Endothelial cell of umbilical vein (primary cell): Measurements from ENCODE around the gene ATAD5. TPM values are rescaled to one million over a fixed set of nuclear protein-coding genes. Genes with fewer than 3 reads are reported as not detected.

Experiments used
- BruUV-seq: library from RNA; stranded (reverse); fragments of 400-500 nt; replicated peaks from 2 replicates; lab custom pipeline; 2021; lab: Mats Ljungman, UMichigan
- CTCF ChIA-PET: fragments of 300-600, 350-600 bp; sonication (Branson Sonifier 250); formaldehyde crosslinking; loops from one replicate; lab custom pipeline; 2021; ENCODE audit warnings: antibody characterized with exemption, inconsistent platforms; lab: Charles Lee
- POLR2A ChIA-PET: fragments of 300-600, 350-600 bp; sonication (Branson Sonifier 250); formaldehyde crosslinking; loops from one replicate; lab custom pipeline; 2021; ENCODE audit warnings: antibody characterized with exemption, inconsistent platforms; lab: Charles Lee
- DNase-seq: peaks from one replicate; pipeline ENCODE4 v3.0.0-alpha.2; 2011; ENCODE audit warnings: low read depth, low spot score
- FAIRE-seq: peaks from 2 replicates; lab custom pipeline; 2011; peaks lifted over from hg19 to GRCh38; lab: Jason Lieb, UNC
- H2AFZ ChIP-seq: 2 replicates; pipeline ENCODE4 v1.6.0; 2012; ENCODE audit warnings: low read depth, low read length, control low read depth, inconsistent platforms
- H3K27ac ChIP-seq: 2 replicates; pipeline ENCODE4 v1.5.1; 2011; ENCODE audit warnings: low read depth, mild to moderate bottlenecking, control low read depth, low read length, moderate library complexity; ENCODE audit not compliant: insufficient read depth
- H3K27me3 ChIP-seq, 2 experiments: 2 replicates each; pipeline versions ENCODE4 v1.6.0 to v1.6.1; 2011; ENCODE audit warnings: low read length in 2 of 2, mixed read lengths in 1 of 2; ENCODE audit not compliant: control insufficient read depth in 2 of 2, insufficient read depth in 2 of 2
- H3K36me3 ChIP-seq, 2 experiments: 2 replicates in 1 of 2; 3 replicates in 1 of 2; pipeline ENCODE4 v1.5.1; 2011; ENCODE audit warnings: low read length in 2 of 2, mild to moderate bottlenecking in 1 of 2, moderate library complexity in 1 of 2; ENCODE audit not compliant: control insufficient read depth in 2 of 2, insufficient read depth in 2 of 2; ENCODE audit errors: extremely low read depth in 1 of 2
- H3K4me1 ChIP-seq: 3 replicates; pipeline ENCODE4 v1.5.1; 2011; ENCODE audit warnings: mild to moderate bottlenecking, low read length; ENCODE audit not compliant: control insufficient read depth, insufficient read depth; ENCODE audit errors: extremely low read depth
- H3K4me2 ChIP-seq: 2 replicates; pipeline ENCODE4 v1.6.1; 2011; ENCODE audit warnings: low read length, control low read depth, mixed read lengths; ENCODE audit not compliant: insufficient read depth
- H3K4me3 ChIP-seq, 3 experiments: fragments of 200-600 bp in 1 of 3; sonication (generic), shearing (Covaris generic) in 1 of 3; replicated peaks in 1 of 3; 2 replicates each; pipeline ENCODE4 v1.5.1; 2011 to 2016; ENCODE audit warnings: control low read depth in 3 of 3, low read length in 3 of 3, mild to moderate bottlenecking in 2 of 3, inconsistent platforms in 1 of 3, low read depth in 1 of 3, moderate library complexity in 1 of 3; ENCODE audit not compliant: insufficient read depth in 1 of 3
- H3K79me2 ChIP-seq: 2 replicates; pipeline ENCODE4 v1.6.0; 2012; ENCODE audit warnings: low read length, inconsistent platforms; ENCODE audit not compliant: control insufficient read depth, insufficient read depth
- H3K9ac ChIP-seq: replicated peaks from 2 replicates; pipeline ENCODE3; 2011; ENCODE audit warnings: low read length, control low read depth; ENCODE audit not compliant: insufficient read depth; ENCODE audit errors: extremely low read depth
- H3K9me1 ChIP-seq: replicated peaks from 3 replicates; pipeline ENCODE4 v1.6.0; 2011; ENCODE audit warnings: mild to moderate bottlenecking, low read length; ENCODE audit not compliant: control insufficient read depth, insufficient read depth; ENCODE audit errors: extremely low read depth
- H3K9me3 ChIP-seq: replicated peaks from 2 replicates; pipeline ENCODE4 v1.5.1; 2012; ENCODE audit warnings: low read length, inconsistent platforms; ENCODE audit not compliant: control insufficient read depth, insufficient read depth
- H4K20me1 ChIP-seq: replicated peaks from 2 replicates; pipeline ENCODE3; 2011; ENCODE audit warnings: mild to moderate bottlenecking, low read length; ENCODE audit not compliant: control insufficient read depth, insufficient read depth; ENCODE audit errors: extremely low read depth
- EZH2 ChIP-seq: IDR thresholded peaks from 2 replicates; pipeline ENCODE4 v1.6.1; 2012; ENCODE audit warnings: borderline replicate concordance, low read depth, mild to moderate bottlenecking, moderate library complexity, low read length, inconsistent platforms; ENCODE audit not compliant: severe bottlenecking
- FOS ChIP-seq: IDR thresholded peaks from 2 replicates; pipeline ENCODE4 v1.6.1; 2011; ENCODE audit warnings: mild to moderate bottlenecking, low read length, moderate library complexity, borderline replicate concordance; ENCODE audit not compliant: insufficient read depth
- GATA2 ChIP-seq: IDR thresholded peaks from 2 replicates; pipeline ENCODE4 v1.7.0; 2011; ENCODE audit warnings: low read depth, mild to moderate bottlenecking, moderate library complexity, mixed read lengths, low read length; ENCODE audit not compliant: insufficient read length, insufficient read depth
- JUN ChIP-seq: IDR thresholded peaks from 2 replicates; pipeline ENCODE4 v1.6.1; 2011; ENCODE audit warnings: borderline replicate concordance, low read depth; ENCODE audit not compliant: insufficient read length, insufficient read depth
- MYC ChIP-seq: IDR thresholded peaks from one replicate; pipeline ENCODE4 v1.6.1; 2011; ENCODE audit warnings: mild to moderate bottlenecking, low read depth, low read length
- POLR2A ChIP-seq: IDR thresholded peaks from 2 replicates; pipeline ENCODE4 v1.6.1; 2012; ENCODE audit warnings: low read depth, mild to moderate bottlenecking, control low read depth, low read length
- POLR2AphosphoS5 ChIP-seq: IDR thresholded peaks from 2 replicates; pipeline ENCODE4 v1.6.1; 2012; ENCODE audit warnings: low read depth, mild to moderate bottlenecking, control low read depth, low read length, moderate library complexity; ENCODE audit not compliant: insufficient read depth
- dilution Hi-C: fragments of 300-500 bp; cut with MboI; formaldehyde crosslinking; loops from one replicate; pipeline ENCODE4 v1.15.0; 2019; ENCODE audit warnings: low sequenced_read_pairs; ENCODE audit not compliant: extremely low pct_ligation_motif_present
- intact Hi-C: fragments of 100-400 bp; cut with micrococcal nuclease; formaldehyde crosslinking; loops from one replicate; pipeline ENCODE4 v1.10.0; 2022
- polyA plus RNA-seq, 4 experiments: library from polyadenylated mRNA; depleted of rRNA in 3 of 4; stranded (reverse) in 3 of 4; unstranded in 1 of 4; fragments of >200 nt; gene quantifications; 2 replicates each; pipeline versions ENCODE4 v1.2.1 to v1.2.3, GENCODE V29; 2011 to 2012; ENCODE audit warnings: missing spikeins in 1 of 4
- total RNA-seq: library from RNA; stranded (reverse); gene quantifications from 2 replicates; pipeline ENCODE4 v1.2.3, GENCODE V29; 2021
- TF ChIP-seq, protein P1 (sequence below): IDR thresholded peaks from 2 replicates; pipeline ENCODE4 v1.6.1; 2011; ENCODE audit not compliant: insufficient read depth, insufficient read length
- TF ChIP-seq, protein P2 (sequence below), 2 donors: IDR thresholded peaks; 1 replicate in 1 of 2; 2 replicates in 1 of 2; pipeline ENCODE4 v1.5.1; 2011; ENCODE audit warnings: low read length in 2 of 2, mild to moderate bottlenecking in 2 of 2, moderate library complexity in 2 of 2, control low read depth in 1 of 2, inconsistent platforms in 1 of 2, low read depth in 1 of 2; ENCODE audit not compliant: insufficient read depth in 1 of 2; ENCODE audit errors: extremely low read depth in 1 of 2

ATAD5 gene
- total and polyA plus RNA-seq, 2 donors (not counting 3 experiments of a cell fraction or from before 2014, with no cell fraction given) = 0.80 to 9.4 TPM

DNA sequence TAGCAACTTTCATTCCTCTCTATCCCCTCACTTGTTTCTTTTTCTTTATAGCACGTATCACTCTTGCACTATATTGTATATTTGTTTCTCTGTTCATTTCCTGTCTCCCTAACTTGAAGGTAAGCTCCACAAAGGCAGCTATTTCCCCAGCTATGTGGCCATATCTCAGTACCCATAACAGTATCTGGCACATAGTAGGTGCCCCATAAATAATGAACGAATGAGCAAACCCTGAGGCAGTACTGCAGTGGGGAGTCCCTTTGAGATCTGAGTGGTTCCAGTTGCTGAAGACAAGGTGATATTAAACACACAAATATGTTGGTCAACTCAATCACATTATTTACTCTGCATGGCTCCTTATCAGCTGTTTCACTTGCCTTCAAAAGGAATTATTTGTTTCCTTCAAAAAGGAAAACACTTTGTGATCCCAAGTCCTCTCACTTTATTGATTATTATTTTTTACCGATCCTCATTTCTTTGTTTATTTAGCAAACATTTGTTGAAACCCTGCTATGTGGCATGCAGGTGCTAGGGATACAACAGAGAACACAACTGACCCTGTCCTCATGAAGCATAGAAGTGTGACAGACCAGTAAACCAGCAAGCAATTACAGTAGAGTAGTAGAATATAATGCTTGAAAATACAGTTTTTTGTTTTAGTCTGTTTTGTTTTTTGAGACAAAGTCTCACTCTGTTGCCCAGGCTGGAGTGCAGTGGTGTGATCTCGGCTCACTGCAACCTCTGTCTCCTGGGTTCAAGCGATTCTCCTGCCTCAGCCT is 84.3 kb downstream of the ATAD5 start:
- no peaks in the 10 kb centered on the region for H3K9me3 ChIP-seq
- peaks cover 10% of the 10 kb centered on the region for H3K4me1 ChIP-seq
- ChIA-PET POLR2A (interaction anchor here (0.5 kb wide), 1 partner anchor 13 kb away, joined by 5 read pairs; no protein-coding TSS in a partner anchor), CTCF (interaction anchor here (0.8 to 1.2 kb wide), 2 partner anchors 10 to 21 kb away, joined by 3 to 4 read pairs; partner anchors contain the start of gene TEFM)
- no peak overlapping the region for H3K27ac ChIP-seq
- H3K9me1 ChIP-seq = no peaks in the 10 kb centered on the region
- no peak overlapping the region for H3K9ac ChIP-seq
- H3K27me3 ChIP-seq = peaks cover 0 to 2% of the 10 kb centered on the region in 2 experiments
- H2AFZ ChIP-seq = no peak overlapping the region
- H4K20me1 ChIP-seq = no peaks in the 10 kb centered on the region
- TF ChIP-seq, protein P1, sequence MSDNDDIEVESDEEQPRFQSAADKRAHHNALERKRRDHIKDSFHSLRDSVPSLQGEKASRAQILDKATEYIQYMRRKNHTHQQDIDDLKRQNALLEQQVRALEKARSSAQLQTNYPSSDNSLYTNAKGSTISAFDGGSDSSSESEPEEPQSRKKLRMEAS = no peak
- TF ChIP-seq POLR2A (no peak), JUN (no peak), FOS (no peak), MYC (no peak), POLR2AphosphoS5 (no peak), EZH2 (no peak), GATA2 (no peak)
- TF ChIP-seq, protein P2, sequence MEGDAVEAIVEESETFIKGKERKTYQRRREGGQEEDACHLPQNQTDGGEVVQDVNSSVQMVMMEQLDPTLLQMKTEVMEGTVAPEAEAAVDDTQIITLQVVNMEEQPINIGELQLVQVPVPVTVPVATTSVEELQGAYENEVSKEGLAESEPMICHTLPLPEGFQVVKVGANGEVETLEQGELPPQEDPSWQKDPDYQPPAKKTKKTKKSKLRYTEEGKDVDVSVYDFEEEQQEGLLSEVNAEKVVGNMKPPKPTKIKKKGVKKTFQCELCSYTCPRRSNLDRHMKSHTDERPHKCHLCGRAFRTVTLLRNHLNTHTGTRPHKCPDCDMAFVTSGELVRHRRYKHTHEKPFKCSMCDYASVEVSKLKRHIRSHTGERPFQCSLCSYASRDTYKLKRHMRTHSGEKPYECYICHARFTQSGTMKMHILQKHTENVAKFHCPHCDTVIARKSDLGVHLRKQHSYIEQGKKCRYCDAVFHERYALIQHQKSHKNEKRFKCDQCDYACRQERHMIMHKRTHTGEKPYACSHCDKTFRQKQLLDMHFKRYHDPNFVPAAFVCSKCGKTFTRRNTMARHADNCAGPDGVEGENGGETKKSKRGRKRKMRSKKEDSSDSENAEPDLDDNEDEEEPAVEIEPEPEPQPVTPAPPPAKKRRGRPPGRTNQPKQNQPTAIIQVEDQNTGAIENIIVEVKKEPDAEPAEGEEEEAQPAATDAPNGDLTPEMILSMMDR (IDR thresholded peaks at IDR 0.05; ENCODE audit: extremely low read depth in 1 of 2, insufficient read depth in 1 of 2, low read depth in 1 of 2, low read length in 2 of 2) = no peak
- H3K4me3 ChIP-seq = no peak overlapping the region
- no TSS peak for BruUV-seq
- FAIRE-seq (no peak), DNase-seq (no peak)
- no peaks in the 10 kb centered on the region for H3K36me3 ChIP-seq
- H3K4me2 ChIP-seq = no peak overlapping the region
- intact Hi-C loops (no loop called here), dilution Hi-C loops (no loop called here)
- H3K79me2 ChIP-seq = no peaks in the 10 kb centered on the region
